GM06990 (cell line): ENCODE measurements around the gene SMARCD2.
"Not testable (repeated sequence)": the region's sequence is repeated elsewhere in the genome, so short reads cannot be mapped to it uniquely, and the experiment has no call there.

Experiments
- DNase-seq: peaks from one replicate; pipeline ENCODE4 v3.0.0-alpha.2; 2011; ENCODE audit not compliant: insufficient read length; ENCODE audit errors: extremely low read depth
- H3K27me3 ChIP-seq: replicated peaks from 2 replicates; pipeline ENCODE4 v1.6.0; 2011; ENCODE audit warnings: low read length; ENCODE audit not compliant: control insufficient read depth, insufficient read depth
- H3K36me3 ChIP-seq: 2 replicates; pipeline ENCODE4 v1.5.1; 2011; ENCODE audit warnings: low read length; ENCODE audit not compliant: control insufficient read depth, insufficient read depth
- H3K4me3 ChIP-seq: replicated peaks from 2 replicates; pipeline ENCODE4 v1.5.1; 2011; ENCODE audit warnings: low read depth, mild to moderate bottlenecking, control low read depth, low read length
- TF ChIP-seq, protein P1 (sequence below): IDR thresholded peaks from 2 replicates; pipeline ENCODE4 v1.5.1; 2011; ENCODE audit warnings: low read length, control low read depth, mild to moderate bottlenecking, inconsistent platforms; ENCODE audit not compliant: insufficient read depth, poor library complexity, severe bottlenecking

SMARCD2 gene

DNA sequence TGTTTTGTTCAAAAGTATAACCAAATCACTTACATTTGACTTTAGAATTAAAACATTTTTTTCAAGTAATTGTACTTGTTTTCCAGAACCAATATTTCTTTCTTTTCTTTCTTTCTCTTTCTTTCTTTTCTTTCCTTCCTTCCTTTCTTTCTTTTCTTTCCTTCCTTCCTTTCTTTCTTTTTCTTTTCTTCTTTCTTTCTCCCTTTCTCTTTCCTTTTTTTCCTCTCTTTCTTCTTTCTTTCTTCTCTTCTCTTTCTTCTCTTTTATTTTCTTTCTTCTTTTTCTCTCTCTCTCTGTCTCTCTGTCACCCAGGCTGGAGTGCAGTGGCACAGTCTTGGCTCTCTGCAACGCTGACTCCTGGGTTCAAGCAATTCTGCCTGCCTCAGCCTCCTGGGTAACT lies 41.7 kb downstream of the SMARCD2 start:
- no peaks in the 10 kb centered on the region for H3K27me3 ChIP-seq
- no peak overlapping the region for H3K4me3 ChIP-seq
- DNase-seq: no peak
- TF ChIP-seq, protein P1, sequence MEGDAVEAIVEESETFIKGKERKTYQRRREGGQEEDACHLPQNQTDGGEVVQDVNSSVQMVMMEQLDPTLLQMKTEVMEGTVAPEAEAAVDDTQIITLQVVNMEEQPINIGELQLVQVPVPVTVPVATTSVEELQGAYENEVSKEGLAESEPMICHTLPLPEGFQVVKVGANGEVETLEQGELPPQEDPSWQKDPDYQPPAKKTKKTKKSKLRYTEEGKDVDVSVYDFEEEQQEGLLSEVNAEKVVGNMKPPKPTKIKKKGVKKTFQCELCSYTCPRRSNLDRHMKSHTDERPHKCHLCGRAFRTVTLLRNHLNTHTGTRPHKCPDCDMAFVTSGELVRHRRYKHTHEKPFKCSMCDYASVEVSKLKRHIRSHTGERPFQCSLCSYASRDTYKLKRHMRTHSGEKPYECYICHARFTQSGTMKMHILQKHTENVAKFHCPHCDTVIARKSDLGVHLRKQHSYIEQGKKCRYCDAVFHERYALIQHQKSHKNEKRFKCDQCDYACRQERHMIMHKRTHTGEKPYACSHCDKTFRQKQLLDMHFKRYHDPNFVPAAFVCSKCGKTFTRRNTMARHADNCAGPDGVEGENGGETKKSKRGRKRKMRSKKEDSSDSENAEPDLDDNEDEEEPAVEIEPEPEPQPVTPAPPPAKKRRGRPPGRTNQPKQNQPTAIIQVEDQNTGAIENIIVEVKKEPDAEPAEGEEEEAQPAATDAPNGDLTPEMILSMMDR: no peak
- peaks cover 12% of the 10 kb centered on the region for H3K36me3 ChIP-seq

DNA sequence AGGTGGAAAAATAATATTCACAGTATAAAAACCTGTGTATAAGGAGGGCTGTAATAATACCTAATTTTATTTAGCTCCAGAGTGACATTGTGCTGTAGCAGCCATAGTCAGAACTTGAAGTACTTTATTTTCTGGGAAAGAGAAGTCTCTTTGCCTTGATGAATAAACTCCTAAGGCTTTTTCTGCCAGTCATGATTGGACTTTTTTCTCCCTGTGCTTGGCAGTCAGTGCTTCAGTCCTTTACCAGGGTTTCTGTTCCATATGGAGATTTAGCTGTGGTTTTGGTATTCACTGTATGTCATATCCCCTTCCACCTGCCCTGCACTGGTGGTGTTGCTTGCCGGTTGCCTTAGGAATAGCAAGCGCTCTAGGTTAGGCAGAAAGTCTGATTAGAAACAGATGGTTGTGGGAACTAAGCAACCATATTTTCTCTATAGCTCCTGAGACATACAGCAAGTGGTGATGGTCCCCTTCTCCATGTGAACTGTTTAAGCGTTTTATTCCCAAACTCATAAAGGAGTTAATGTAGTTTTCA lies 43.8 kb downstream of the SMARCD2 start:
- H3K36me3 ChIP-seq: peaks cover 16% of the 10 kb centered on the region
- H3K4me3 ChIP-seq: no peak overlapping the region
- H3K27me3 ChIP-seq: no peaks in the 10 kb centered on the region
- TF ChIP-seq, protein P1: no peak
- no peak for DNase-seq

DNA sequence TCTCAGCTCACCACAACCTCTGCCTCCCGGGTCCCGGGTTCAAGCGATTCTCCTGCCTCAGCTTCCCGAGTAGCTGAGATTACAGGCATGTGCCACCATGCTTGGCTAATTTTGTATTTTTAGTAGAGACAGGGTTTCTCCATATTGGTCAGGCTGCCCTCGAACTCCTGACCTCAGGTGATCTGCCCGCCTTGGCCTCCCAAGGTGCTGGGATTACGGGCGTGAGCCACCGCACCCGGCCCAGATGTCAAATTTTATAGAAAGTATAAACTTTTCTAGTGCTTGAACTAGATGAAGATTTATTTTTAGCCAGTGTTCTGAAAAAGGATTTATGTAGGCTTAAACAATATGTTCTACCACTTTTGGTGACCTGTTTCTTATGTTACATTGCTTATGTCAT lies 46.1 kb downstream of the SMARCD2 start:
- not testable (repeated sequence) for H3K4me3 ChIP-seq, H3K27me3 ChIP-seq, DNase-seq
- peaks cover 14% of the 10 kb centered on the region for H3K36me3 ChIP-seq

DNA sequence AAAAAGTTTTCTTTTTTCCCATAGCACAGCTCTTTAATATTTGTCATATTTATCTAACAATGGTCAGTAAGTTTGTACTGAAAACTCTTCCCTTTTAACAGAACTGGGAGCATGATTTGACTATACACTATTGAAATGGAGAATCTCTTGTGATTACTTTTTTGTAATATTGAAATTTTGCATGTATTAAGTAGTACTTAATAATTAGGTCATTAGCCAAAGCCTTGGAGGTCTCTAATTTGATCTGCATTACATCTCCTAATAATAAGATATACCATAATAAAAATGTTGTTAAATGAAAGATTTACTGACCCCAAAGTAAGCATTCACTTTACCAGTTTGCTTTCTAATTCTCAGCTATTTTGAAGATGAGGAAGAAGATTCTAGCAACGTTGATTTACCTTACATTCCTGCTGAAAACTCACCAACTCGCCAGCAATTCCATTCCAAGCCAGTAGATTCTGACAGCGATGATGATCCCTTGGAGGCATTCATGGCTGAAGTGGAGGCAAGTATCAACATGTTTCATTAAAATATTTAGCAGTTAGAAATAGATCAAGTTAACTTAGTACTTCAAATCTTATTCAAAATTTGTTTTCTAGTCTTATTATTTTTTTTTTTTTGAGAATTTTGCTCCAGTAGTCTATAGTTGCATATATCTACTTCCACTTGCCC lies 50.3 kb downstream of the SMARCD2 start:
- TF ChIP-seq, protein P1: no peak
- H3K36me3 ChIP-seq: peaks cover 17% of the 10 kb centered on the region
- DNase-seq: no peak
- no peaks in the 10 kb centered on the region for H3K27me3 ChIP-seq
- H3K4me3 ChIP-seq: no peak overlapping the region

DNA sequence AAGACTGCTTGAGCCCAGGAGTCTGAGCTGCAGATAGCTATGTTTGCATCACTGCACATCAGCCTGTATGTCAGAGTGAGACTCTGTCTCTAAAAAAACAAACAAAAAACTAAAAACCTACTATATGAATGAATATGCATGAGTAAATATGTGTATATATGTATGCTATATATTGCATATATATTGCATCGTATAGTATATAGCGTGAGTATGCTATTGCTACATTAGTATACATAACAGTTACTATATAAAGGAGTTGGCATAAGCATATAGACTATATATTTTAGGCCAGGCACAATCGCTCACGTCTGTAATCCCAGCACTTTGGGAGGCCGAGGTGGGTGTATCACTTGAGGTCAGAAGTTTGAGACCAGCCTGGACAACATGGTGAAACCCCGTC lies 52.4 kb downstream of the SMARCD2 start:
- DNase-seq: no peak
- H3K4me3 ChIP-seq: no peak overlapping the region
- TF ChIP-seq, protein P1: no peak
- H3K36me3 ChIP-seq: peaks cover 13% of the 10 kb centered on the region
- no peaks in the 10 kb centered on the region for H3K27me3 ChIP-seq

DNA sequence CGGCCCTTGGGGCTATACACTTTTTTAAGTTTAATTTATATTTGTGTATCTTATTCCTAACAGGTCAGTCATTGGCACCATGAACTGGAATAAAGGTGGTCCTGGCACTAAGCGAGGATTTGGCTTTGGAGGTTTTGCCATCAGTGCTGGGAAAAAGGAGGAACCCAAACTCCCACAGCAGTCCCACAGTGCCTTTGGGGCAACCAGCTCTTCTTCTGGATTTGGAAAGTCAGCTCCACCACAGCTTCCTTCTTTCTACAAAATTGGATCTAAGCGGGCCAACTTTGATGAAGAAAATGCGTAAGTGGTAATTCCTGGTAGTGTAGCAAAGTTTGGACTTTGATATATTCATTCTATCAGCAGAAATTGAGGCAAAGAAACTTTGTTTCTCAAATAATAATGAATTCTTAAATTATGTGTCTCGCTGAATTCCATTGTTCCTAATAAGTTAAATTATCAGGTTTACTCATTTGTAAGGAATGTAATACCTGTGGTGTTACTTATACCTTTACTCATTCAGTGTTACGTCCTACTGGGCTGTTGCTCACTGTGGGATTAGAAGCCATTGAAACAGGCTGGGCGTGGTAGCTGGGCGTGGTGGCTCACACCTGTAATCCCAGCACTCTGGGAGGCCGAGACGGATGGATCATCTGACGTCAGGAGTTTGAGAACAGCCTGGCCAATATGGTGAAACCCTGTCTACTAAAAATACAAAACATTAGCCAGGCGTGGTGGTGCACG lies 55.3 kb downstream of the SMARCD2 start:
- Histone ChIP-seq H3K4me3 (no peak overlapping the region), H3K27me3 (no peaks in the 10 kb centered on the region), H3K36me3 (peaks cover 9% of the 10 kb centered on the region)
- TF ChIP-seq, protein P1: no peak
- no peak for DNase-seq
